ENCODE measurements around the gene ASAP2.
A peak's percentile ranks its signal among the peaks of the same experiment; 100 is the strongest.

The ASAP2 gene

GRCh38 chr2:9275399-9275798 lies 68.8 kb downstream of the ASAP2 start:
- DNase-seq (ENCODE audit: low spot score), result no peak

- DNase-seq (ENCODE audit: low spot score), result no peak
These were observed 69.5 kb downstream of the ASAP2 start for GRCh38 chr2:9276074-9276473.

GRCh38 chr2:9276901-9277451 lies 70.4 kb downstream of the ASAP2 start:
- DNase-seq (ENCODE audit: low spot score), result no peak

GRCh38 chr2:9278439-9278838 lies 71.8 kb downstream of the ASAP2 start:
- no peak for DNase-seq (ENCODE audit: low spot score)

GRCh38 chr2:9279426-9279825 lies 72.8 kb downstream of the ASAP2 start:
- DNase-seq (ENCODE audit: low spot score), result no peak

- DNase-seq (ENCODE audit: low spot score), result no peak
These were observed 73.6 kb downstream of the ASAP2 start for GRCh38 chr2:9280224-9280623.

GRCh38 chr2:9281145-9281544 lies 74.5 kb downstream of the ASAP2 start:
- no peak for DNase-seq (ENCODE audit: low spot score)

- DNase-seq (ENCODE audit: low spot score), result no peak
These were observed 75.8 kb downstream of the ASAP2 start for GRCh38 chr2:9282128-9283112.

GRCh38 chr2:9284521-9285297 lies 78.1 kb downstream of the ASAP2 start:
- DNase-seq (ENCODE audit: low spot score), result no peak

GRCh38 chr2:9285385-9285920 lies 78.8 kb downstream of the ASAP2 start:
- no peak for DNase-seq (ENCODE audit: low spot score)

- DNase-seq (ENCODE audit: low spot score), result no peak
These were observed 79.3 kb downstream of the ASAP2 start for GRCh38 chr2:9285921-9286320.

GRCh38 chr2:9286554-9287399 lies 80.2 kb downstream of the ASAP2 start:
- DNase-seq (ENCODE audit: low spot score), result no peak

GRCh38 chr2:9287400-9288045 lies 80.9 kb downstream of the ASAP2 start:
- DNase-seq (ENCODE audit: low spot score), result peak; percentile 90

- no peak for DNase-seq (ENCODE audit: low spot score)
These were observed 81.6 kb downstream of the ASAP2 start for GRCh38 chr2:9288233-9288632.

GRCh38 chr2:9288681-9289338 lies 82.2 kb downstream of the ASAP2 start:
- no peak for DNase-seq (ENCODE audit: low spot score)

- DNase-seq (ENCODE audit: low spot score), result no peak
These were observed 84.7 kb downstream of the ASAP2 start for GRCh38 chr2:9291331-9291730.

- DNase-seq (ENCODE audit: low spot score), result no peak
These were observed 85.3 kb downstream of the ASAP2 start for GRCh38 chr2:9291866-9292265.

GRCh38 chr2:9292426-9292825 lies 85.8 kb downstream of the ASAP2 start:
- DNase-seq (ENCODE audit: low spot score), result no peak

GRCh38 chr2:9294764-9295163 lies 88.2 kb downstream of the ASAP2 start:
- DNase-seq (ENCODE audit: low spot score), result no peak

- no peak for DNase-seq (ENCODE audit: low spot score)
These were observed 89.9 kb downstream of the ASAP2 start for GRCh38 chr2:9296559-9296958.

Measured in COLO829 (cell line).